SK-N-MC (cell line): ENCODE measurements around the gene ATP5F1C.

ENCODE experiments used
- EZH2 ChIP-seq: fragments of 200-600 bp; sonication (generic); IDR thresholded peaks from one replicate; pipeline ENCODE4 v1.6.1; 2017; ENCODE audit warnings: antibody characterized with exemption
- POLR2AphosphoS5 ChIP-seq: IDR thresholded peaks from 2 replicates; pipeline ENCODE4 v1.6.1; 2012; ENCODE audit warnings: mild to moderate bottlenecking, low read depth, low read length, borderline replicate concordance

- no peak for TF ChIP-seq POLR2AphosphoS5
- no peak for TF ChIP-seq EZH2
These were observed 20.8 kb downstream of the ATP5F1C start for GRCh38 chr10:7808686-7809267.
